Chondrocyte (in vitro differentiated cells): ENCODE measurements around the gene DTD2. TPM values are rescaled to one million over a fixed set of nuclear protein-coding genes. Genes with fewer than 3 reads are reported as not detected.
"Not testable (repeated sequence)": the region's sequence is repeated elsewhere in the genome, so short reads cannot be mapped to it uniquely, and the experiment has no call there.

ENCODE experiments used
- DNase-seq: peaks from one replicate; pipeline ENCODE4 v3.0.0; 2021; ENCODE audit warnings: mixed read lengths, low spot score
- H3K27ac Mint-ChIP-seq: one replicate; pipeline ENCODE4 v1.8.0; 2021; ENCODE audit warnings: mild to moderate bottlenecking, moderate library complexity, mixed read lengths; ENCODE audit not compliant: unreplicated experiment
- H3K27me3 Mint-ChIP-seq: 2 replicates; pipeline ENCODE4 v1.8.0; 2021; ENCODE audit warnings: low read depth, mixed read lengths
- H3K36me3 Mint-ChIP-seq: 2 replicates; pipeline ENCODE4 v1.8.0; 2021; ENCODE audit warnings: low read depth, mixed read lengths
- H3K4me1 Mint-ChIP-seq: 2 replicates; pipeline ENCODE4 v1.8.0; 2021; ENCODE audit warnings: low read depth, mild to moderate bottlenecking, mixed read lengths
- H3K4me3 Mint-ChIP-seq: one replicate; pipeline ENCODE4 v1.8.0; 2021; ENCODE audit warnings: mild to moderate bottlenecking, moderate library complexity, mixed read lengths; ENCODE audit not compliant: unreplicated experiment
- H3K9me3 Mint-ChIP-seq: 2 replicates; pipeline ENCODE4 v1.8.0; 2021; ENCODE audit warnings: low read depth, mixed read lengths
- total RNA-seq: library from RNA; stranded (reverse); gene quantifications from 3 replicates; pipeline ENCODE4 v1.2.1, GENCODE V29; 2021
- TF ChIP-seq, protein P1 (sequence below): fragments of 200-600 bp; sonication (generic); IDR thresholded peaks from 2 replicates; pipeline ENCODE4 v1.5.0; 2021; ENCODE audit warnings: antibody characterized with exemption, mild to moderate bottlenecking, moderate library complexity

The DTD2 gene
- total RNA-seq, 1 donor from 2014 or later, result 36.1 TPM

- Mint-ChIP-seq H3K36me3 (peaks cover 7% of the 10 kb centered on the region), H3K9me3 (no peaks in the 10 kb centered on the region), H3K27ac (peak overlapping the region; percentile 98), H3K27me3 (no peaks in the 10 kb centered on the region), H3K4me3 (no peak overlapping the region), H3K4me1 (peaks cover 22% of the 10 kb centered on the region)
- TF ChIP-seq, protein P1, sequence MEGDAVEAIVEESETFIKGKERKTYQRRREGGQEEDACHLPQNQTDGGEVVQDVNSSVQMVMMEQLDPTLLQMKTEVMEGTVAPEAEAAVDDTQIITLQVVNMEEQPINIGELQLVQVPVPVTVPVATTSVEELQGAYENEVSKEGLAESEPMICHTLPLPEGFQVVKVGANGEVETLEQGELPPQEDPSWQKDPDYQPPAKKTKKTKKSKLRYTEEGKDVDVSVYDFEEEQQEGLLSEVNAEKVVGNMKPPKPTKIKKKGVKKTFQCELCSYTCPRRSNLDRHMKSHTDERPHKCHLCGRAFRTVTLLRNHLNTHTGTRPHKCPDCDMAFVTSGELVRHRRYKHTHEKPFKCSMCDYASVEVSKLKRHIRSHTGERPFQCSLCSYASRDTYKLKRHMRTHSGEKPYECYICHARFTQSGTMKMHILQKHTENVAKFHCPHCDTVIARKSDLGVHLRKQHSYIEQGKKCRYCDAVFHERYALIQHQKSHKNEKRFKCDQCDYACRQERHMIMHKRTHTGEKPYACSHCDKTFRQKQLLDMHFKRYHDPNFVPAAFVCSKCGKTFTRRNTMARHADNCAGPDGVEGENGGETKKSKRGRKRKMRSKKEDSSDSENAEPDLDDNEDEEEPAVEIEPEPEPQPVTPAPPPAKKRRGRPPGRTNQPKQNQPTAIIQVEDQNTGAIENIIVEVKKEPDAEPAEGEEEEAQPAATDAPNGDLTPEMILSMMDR, result no peak
- DNase-seq, result no peak
Observed at GRCh38 chr14:31441273-31442111, 15.8 kb downstream of the DTD2 start.

DNA sequence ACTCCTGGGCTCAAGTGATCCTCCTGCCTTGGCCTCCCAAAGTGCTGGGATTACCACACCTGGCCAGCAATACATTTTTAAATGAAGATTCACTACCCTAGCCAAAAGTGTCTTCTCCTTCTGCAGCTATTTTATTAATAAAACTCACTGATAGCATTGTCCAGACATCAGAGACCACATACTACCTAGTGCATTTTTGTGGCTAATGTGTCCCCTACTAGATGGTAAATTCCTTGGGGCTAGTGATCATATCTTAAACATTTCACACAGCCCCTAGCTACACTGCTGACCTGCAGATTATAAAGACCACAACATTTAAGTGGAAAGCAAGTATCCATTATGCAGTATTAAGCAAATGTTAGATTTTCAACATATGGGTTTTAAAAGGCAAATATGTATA lies 17.0 kb downstream of the DTD2 start:
- DNase-seq, result no peak
- H3K9me3 Mint-ChIP-seq, result no peaks in the 10 kb centered on the region
- H3K36me3 Mint-ChIP-seq, result peaks cover 2% of the 10 kb centered on the region
- no peak overlapping the region for H3K4me3 Mint-ChIP-seq
- H3K27me3 Mint-ChIP-seq, result no peaks in the 10 kb centered on the region
- H3K27ac Mint-ChIP-seq, result no peak overlapping the region
- TF ChIP-seq, protein P1, result no peak
- H3K4me1 Mint-ChIP-seq, result peaks cover 22% of the 10 kb centered on the region

- DNase-seq, result no peak
- no peaks in the 10 kb centered on the region for H3K9me3 Mint-ChIP-seq
- peak overlapping the region; percentile 32 for H3K27ac Mint-ChIP-seq
- peaks cover 22% of the 10 kb centered on the region for H3K4me1 Mint-ChIP-seq
- no peak overlapping the region for H3K4me3 Mint-ChIP-seq
- TF ChIP-seq, protein P1, result no peak
- H3K36me3 Mint-ChIP-seq, result peaks cover 2% of the 10 kb centered on the region
- no peaks in the 10 kb centered on the region for H3K27me3 Mint-ChIP-seq
Observed at GRCh38 chr14:31439561-31439960, 17.7 kb downstream of the DTD2 start.

GRCh38 chr14:31437045-31437691 lies 20.1 kb downstream of the DTD2 start:
- not testable (repeated sequence) for H3K27ac Mint-ChIP-seq, H3K36me3 Mint-ChIP-seq, H3K27me3 Mint-ChIP-seq, DNase-seq, H3K4me3 Mint-ChIP-seq, H3K9me3 Mint-ChIP-seq
- peaks cover 15% of the 10 kb centered on the region for H3K4me1 Mint-ChIP-seq

DNA sequence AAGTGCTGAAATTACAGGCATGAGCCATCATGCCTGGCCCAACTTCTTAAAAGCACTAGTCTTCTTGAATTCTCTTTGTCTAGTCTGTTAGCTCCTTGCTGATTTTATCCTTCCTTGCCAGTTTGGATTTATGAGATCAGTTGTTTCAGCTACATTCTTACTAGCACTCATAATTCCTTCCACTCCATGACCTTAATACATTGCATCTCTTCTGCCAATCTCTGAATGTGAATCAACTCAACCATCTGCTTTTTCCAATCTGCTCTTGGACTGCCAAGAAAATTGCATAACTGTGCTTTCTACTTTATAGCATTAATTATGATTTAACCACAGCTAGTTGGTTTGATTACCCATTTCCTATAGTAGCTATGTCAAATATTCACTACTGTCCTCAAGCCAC lies 22.0 kb downstream of the DTD2 start:
- TF ChIP-seq, protein P1, result no peak
- peaks cover 13% of the 10 kb centered on the region for H3K36me3 Mint-ChIP-seq
- H3K9me3 Mint-ChIP-seq, result peaks cover 14% of the 10 kb centered on the region
- no peaks in the 10 kb centered on the region for H3K27me3 Mint-ChIP-seq
- no peak overlapping the region for H3K27ac Mint-ChIP-seq
- DNase-seq, result no peak
- H3K4me1 Mint-ChIP-seq, result peaks cover 5% of the 10 kb centered on the region
- H3K4me3 Mint-ChIP-seq, result no peak overlapping the region
